ENCODE measurements around the gene METAP1D. TPM values are rescaled to one million over a fixed set of nuclear protein-coding genes. Genes with fewer than 3 reads are reported as not detected.

The METAP1D gene
- total and polyA plus RNA-seq, 4 donors, result 3.3 to 7.1 (median 4.4) TPM

DNA sequence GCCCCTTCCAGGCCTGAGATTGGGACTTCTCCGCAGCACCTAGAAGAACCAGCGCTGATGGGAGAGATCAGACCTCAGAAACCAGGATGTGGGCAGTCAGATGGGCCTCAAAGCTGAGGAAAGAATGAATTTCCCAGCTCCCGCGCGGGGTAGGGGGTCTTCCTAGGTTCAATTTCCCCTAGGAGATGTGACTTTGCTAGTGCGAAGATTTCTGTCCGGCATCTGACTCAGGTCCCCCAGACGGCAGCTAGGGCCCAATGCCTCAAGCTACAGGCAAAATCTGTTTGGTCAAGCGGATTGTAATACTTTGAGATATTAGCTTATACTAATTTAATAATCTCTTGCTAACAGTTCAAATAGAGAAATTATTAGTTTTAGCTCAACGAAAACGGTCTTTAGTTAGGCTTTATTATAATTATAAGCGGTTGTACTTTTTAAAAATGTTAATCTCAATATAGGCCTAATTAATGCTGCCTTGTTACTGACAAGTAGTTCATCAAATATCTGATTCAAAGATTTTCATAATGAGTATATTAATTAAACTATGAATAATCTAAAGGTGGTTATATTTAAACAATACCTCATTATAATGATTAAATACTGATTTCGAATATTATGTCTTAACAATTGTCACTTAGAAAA, 91.4 kb downstream of the METAP1D start:
- Histone ChIP-seq H3K27me3 (ENCODE audit: control insufficient read depth in 4 of 4, insufficient read depth in 4 of 4, low read length in 3 of 4) (peaks cover 7 to 62% (median 32%) of the 10 kb centered on the region in 4 donors), H3K36me3 (ENCODE audit: control insufficient read depth in 4 of 4, insufficient read depth in 3 of 4, low read depth in 1 of 4, low read length in 3 of 4) (no peaks in the 10 kb centered on the region), H3K9ac (ENCODE audit: low read depth in 1 of 2, low read length in 2 of 2) (no peak overlapping the region), H3K4me3 (ENCODE audit: low read depth in 1 of 3, low read length in 3 of 3) (no peak overlapping the region), H3K27ac (ENCODE audit: low read depth in 1 of 2, low read length in 2 of 2) (no peak overlapping the region), H3K4me1 (ENCODE audit: control insufficient read depth in 4 of 4, insufficient read depth in 4 of 4, low read length in 3 of 4) (peaks cover 8 to 27% (median 16%) of the 10 kb centered on the region in 4 donors), H3K9me3 (ENCODE audit: control insufficient read depth in 4 of 4, low read length in 3 of 4) (peaks cover 0 to 4% (median 0%) of the 10 kb centered on the region in 4 donors)
- TF ChIP-seq, protein P1, sequence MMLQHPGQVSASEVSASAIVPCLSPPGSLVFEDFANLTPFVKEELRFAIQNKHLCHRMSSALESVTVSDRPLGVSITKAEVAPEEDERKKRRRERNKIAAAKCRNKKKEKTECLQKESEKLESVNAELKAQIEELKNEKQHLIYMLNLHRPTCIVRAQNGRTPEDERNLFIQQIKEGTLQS (IDR thresholded peaks at IDR 0.05), result no peak
- TF ChIP-seq FOXA2 (IDR thresholded peaks at IDR 0.05), result no peak
- TF ChIP-seq HNF4A (conservative IDR thresholded peaks at IDR 0.05), result no peak
- no peak for TF ChIP-seq TAF1 (conservative IDR thresholded peaks at IDR 0.05)
- no peak for TF ChIP-seq EGR1 (IDR thresholded peaks at IDR 0.05; ENCODE audit: low read depth in 2 of 2)
- no peak for TF ChIP-seq RXRA (IDR thresholded peaks at IDR 0.05)
- WGBS, result 12% methylated on average over 13 of the region's 13 CpGs
- no peak for DNase-seq (ENCODE audit: low spot score)

DNA sequence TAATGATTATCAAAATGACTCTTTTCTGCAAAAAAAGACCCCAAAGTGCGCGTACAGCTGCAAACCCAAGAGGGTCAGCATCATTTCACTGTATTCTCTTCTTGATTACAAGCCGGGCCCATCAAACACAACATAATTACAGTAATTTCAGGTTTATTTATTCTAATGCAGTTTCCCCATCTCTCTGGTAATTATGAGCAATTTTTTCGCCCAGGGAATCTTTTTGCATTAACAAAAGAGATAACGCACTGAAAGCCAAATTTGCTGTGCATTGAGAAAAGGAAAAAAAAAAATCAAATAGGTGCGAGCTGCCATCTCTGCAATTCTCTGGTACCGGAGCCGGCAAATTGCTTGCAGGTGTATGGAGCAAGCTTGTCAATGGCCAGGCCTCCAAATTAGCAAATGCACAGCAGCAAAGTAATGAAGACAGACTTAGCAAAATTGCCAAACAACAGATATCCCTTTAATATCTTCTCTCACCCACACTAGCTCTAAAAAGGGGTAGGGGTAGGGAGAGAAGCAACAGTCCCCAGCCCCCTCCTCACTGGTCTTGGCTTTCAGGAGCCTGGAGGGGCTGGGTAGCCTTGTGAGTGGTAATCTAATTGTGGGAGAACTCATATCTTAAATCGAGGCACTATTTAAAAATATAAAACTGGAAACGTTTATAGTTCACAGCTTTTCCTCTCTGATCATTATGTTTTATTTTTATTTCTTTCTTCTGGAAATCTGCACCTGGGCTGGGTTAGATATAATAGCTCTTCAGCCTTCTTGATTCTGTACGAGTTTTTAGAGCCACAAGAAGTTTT, 92.2 kb downstream of the METAP1D start:
- WGBS, result 15% methylated on average over 11 of the region's 11 CpGs
- no peak for DNase-seq (ENCODE audit: low spot score)
- no peak overlapping the region for H3K4me3 ChIP-seq (ENCODE audit: low read depth in 1 of 3, low read length in 3 of 3)
- H3K9ac ChIP-seq (ENCODE audit: low read depth in 1 of 2, low read length in 2 of 2), result no peak overlapping the region
- TF ChIP-seq HNF4A (conservative IDR thresholded peaks at IDR 0.05) (no peak), NR2F2 (IDR thresholded peaks at IDR 0.05) (no peak), YY1 (IDR thresholded peaks at IDR 0.05) (no peak), GABPA (IDR thresholded peaks at IDR 0.05 in 1 of 2, conservative IDR thresholded peaks at IDR 0.05 in 1 of 2) (no peak), FOXA1 (IDR thresholded peaks at IDR 0.05) (no peak), SP1 (IDR thresholded peaks at IDR 0.05) (no peak), TAF1 (conservative IDR thresholded peaks at IDR 0.05) (no peak), FOXA2 (IDR thresholded peaks at IDR 0.05) (no peak), HNF4G (IDR thresholded peaks at IDR 0.05) (no peak), RXRA (IDR thresholded peaks at IDR 0.05) (no peak), JUND (IDR thresholded peaks at IDR 0.05) (no peak), EGR1 (IDR thresholded peaks at IDR 0.05; ENCODE audit: low read depth in 2 of 2) (no peak)
- TF ChIP-seq, protein P2, sequence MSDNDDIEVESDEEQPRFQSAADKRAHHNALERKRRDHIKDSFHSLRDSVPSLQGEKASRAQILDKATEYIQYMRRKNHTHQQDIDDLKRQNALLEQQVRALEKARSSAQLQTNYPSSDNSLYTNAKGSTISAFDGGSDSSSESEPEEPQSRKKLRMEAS (IDR thresholded peaks at IDR 0.05), result no peak
- TF ChIP-seq, protein P1 (IDR thresholded peaks at IDR 0.05), result no peak
- TF ChIP-seq, protein P3, sequence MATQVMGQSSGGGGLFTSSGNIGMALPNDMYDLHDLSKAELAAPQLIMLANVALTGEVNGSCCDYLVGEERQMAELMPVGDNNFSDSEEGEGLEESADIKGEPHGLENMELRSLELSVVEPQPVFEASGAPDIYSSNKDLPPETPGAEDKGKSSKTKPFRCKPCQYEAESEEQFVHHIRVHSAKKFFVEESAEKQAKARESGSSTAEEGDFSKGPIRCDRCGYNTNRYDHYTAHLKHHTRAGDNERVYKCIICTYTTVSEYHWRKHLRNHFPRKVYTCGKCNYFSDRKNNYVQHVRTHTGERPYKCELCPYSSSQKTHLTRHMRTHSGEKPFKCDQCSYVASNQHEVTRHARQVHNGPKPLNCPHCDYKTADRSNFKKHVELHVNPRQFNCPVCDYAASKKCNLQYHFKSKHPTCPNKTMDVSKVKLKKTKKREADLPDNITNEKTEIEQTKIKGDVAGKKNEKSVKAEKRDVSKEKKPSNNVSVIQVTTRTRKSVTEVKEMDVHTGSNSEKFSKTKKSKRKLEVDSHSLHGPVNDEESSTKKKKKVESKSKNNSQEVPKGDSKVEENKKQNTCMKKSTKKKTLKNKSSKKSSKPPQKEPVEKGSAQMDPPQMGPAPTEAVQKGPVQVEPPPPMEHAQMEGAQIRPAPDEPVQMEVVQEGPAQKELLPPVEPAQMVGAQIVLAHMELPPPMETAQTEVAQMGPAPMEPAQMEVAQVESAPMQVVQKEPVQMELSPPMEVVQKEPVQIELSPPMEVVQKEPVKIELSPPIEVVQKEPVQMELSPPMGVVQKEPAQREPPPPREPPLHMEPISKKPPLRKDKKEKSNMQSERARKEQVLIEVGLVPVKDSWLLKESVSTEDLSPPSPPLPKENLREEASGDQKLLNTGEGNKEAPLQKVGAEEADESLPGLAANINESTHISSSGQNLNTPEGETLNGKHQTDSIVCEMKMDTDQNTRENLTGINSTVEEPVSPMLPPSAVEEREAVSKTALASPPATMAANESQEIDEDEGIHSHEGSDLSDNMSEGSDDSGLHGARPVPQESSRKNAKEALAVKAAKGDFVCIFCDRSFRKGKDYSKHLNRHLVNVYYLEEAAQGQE (IDR thresholded peaks at IDR 0.05), result no peak
- TF ChIP-seq, protein P4, sequence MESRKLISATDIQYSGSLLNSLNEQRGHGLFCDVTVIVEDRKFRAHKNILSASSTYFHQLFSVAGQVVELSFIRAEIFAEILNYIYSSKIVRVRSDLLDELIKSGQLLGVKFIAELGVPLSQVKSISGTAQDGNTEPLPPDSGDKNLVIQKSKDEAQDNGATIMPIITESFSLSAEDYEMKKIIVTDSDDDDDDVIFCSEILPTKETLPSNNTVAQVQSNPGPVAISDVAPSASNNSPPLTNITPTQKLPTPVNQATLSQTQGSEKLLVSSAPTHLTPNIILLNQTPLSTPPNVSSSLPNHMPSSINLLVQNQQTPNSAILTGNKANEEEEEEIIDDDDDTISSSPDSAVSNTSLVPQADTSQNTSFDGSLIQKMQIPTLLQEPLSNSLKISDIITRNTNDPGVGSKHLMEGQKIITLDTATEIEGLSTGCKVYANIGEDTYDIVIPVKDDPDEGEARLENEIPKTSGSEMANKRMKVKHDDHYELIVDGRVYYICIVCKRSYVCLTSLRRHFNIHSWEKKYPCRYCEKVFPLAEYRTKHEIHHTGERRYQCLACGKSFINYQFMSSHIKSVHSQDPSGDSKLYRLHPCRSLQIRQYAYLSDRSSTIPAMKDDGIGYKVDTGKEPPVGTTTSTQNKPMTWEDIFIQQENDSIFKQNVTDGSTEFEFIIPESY (IDR thresholded peaks at IDR 0.05), result no peak
- peaks cover 0 to 4% (median 0%) of the 10 kb centered on the region in 4 donors for H3K9me3 ChIP-seq (ENCODE audit: control insufficient read depth in 4 of 4, low read length in 3 of 4)
- H3K36me3 ChIP-seq (ENCODE audit: control insufficient read depth in 4 of 4, insufficient read depth in 3 of 4, low read depth in 1 of 4, low read length in 3 of 4), result no peaks in the 10 kb centered on the region
- peaks cover 8 to 24% (median 17%) of the 10 kb centered on the region in 4 donors for H3K4me1 ChIP-seq (ENCODE audit: control insufficient read depth in 4 of 4, insufficient read depth in 4 of 4, low read length in 3 of 4)
- H3K27ac ChIP-seq (ENCODE audit: low read depth in 1 of 2, low read length in 2 of 2), result no peak overlapping the region
- H3K27me3 ChIP-seq (ENCODE audit: control insufficient read depth in 4 of 4, insufficient read depth in 4 of 4, low read length in 3 of 4), result peaks cover 7 to 54% (median 29%) of the 10 kb centered on the region in 4 donors

All from liver (tissue), 9 donors.